NCI-H2081 (cell line): ENCODE results near the gene ATXN7.

Experiments used
- DNase-seq, 2 experiments: peaks; one replicate each; lab custom pipeline; 2025; lab: John Stamatoyannopoulos, UW

The ATXN7 gene

GRCh38 chr3:63934041-63934866 is 70.6 kb downstream of the ATXN7 start:
- DNase-seq: no peak

- peak in 1 of 2 experiments; percentile 3 for DNase-seq
Measured at GRCh38 chr3:63936925-63937324, 73.3 kb downstream of the ATXN7 start.

GRCh38 chr3:63937661-63938651 is 74.3 kb downstream of the ATXN7 start:
- DNase-seq: no peak

- DNase-seq: no peak
Measured at GRCh38 chr3:63940389-63940757, 76.7 kb downstream of the ATXN7 start.

GRCh38 chr3:63942528-63942927 is 78.9 kb downstream of the ATXN7 start:
- DNase-seq: no peak

GRCh38 chr3:63943678-63944077 is 80.0 kb downstream of the ATXN7 start:
- no peak for DNase-seq

GRCh38 chr3:63945558-63946096 is 82.0 kb downstream of the ATXN7 start:
- DNase-seq: no peak

- DNase-seq: no peak
Measured at GRCh38 chr3:63946753-63947152, 83.1 kb downstream of the ATXN7 start.

- DNase-seq: no peak
Measured at GRCh38 chr3:63947594-63947993, 83.9 kb downstream of the ATXN7 start.

- DNase-seq: no peak
Measured at GRCh38 chr3:63949005-63949404, 85.3 kb downstream of the ATXN7 start.

GRCh38 chr3:63950698-63951097 is 87.0 kb downstream of the ATXN7 start:
- DNase-seq: no peak

- no peak for DNase-seq
Measured at GRCh38 chr3:63951492-63952247, 88.0 kb downstream of the ATXN7 start.

GRCh38 chr3:63952248-63952594 is 88.6 kb downstream of the ATXN7 start:
- DNase-seq: no peak

- no peak for DNase-seq
Measured at GRCh38 chr3:63954182-63954581, 90.5 kb downstream of the ATXN7 start.

GRCh38 chr3:63955036-63955650 is 91.5 kb downstream of the ATXN7 start:
- DNase-seq: no peak

GRCh38 chr3:63955830-63956545 is 92.3 kb downstream of the ATXN7 start:
- no peak for DNase-seq

- no peak for DNase-seq
Measured at GRCh38 chr3:63959146-63959545, 95.5 kb downstream of the ATXN7 start.

GRCh38 chr3:63960048-63960711 is 96.5 kb downstream of the ATXN7 start:
- peak in 1 of 2 experiments; percentile 36 for DNase-seq

GRCh38 chr3:63961891-63962290 is 98.2 kb downstream of the ATXN7 start:
- peak; percentile 38 to 75 for DNase-seq

GRCh38 chr3:63963496-63963895 is 99.8 kb downstream of the ATXN7 start:
- no peak for DNase-seq
